NCI-H510A (cell line): ENCODE data around the gene KCNQ1.

Experiments used
- DNase-seq: peaks from one replicate; lab custom pipeline; 2025; lab: John Stamatoyannopoulos, UW

Gene KCNQ1

GRCh38 chr11:2510626-2511402 is 66.0 kb downstream of the KCNQ1 start:
- DNase-seq: no peak

- no peak for DNase-seq
Measured at GRCh38 chr11:2511421-2512369, 66.9 kb downstream of the KCNQ1 start.

- no peak for DNase-seq
Measured at GRCh38 chr11:2512431-2513407, 67.9 kb downstream of the KCNQ1 start.

- DNase-seq: no peak
Measured at GRCh38 chr11:2513441-2513840, 68.6 kb downstream of the KCNQ1 start.

GRCh38 chr11:2515401-2516275 is 70.8 kb downstream of the KCNQ1 start:
- DNase-seq: no peak

GRCh38 chr11:2516276-2517015 is 71.6 kb downstream of the KCNQ1 start:
- no peak for DNase-seq

GRCh38 chr11:2517016-2517385 is 72.2 kb downstream of the KCNQ1 start:
- DNase-seq: no peak

GRCh38 chr11:2517386-2518064 is 72.7 kb downstream of the KCNQ1 start:
- no peak for DNase-seq

GRCh38 chr11:2518111-2518982 is 73.5 kb downstream of the KCNQ1 start:
- no peak for DNase-seq

- no peak for DNase-seq
Measured at GRCh38 chr11:2518983-2519340, 74.2 kb downstream of the KCNQ1 start.

GRCh38 chr11:2519517-2519861 is 74.7 kb downstream of the KCNQ1 start:
- no peak for DNase-seq

- no peak for DNase-seq
Measured at GRCh38 chr11:2519862-2520735, 75.3 kb downstream of the KCNQ1 start.

GRCh38 chr11:2520736-2521035 is 75.9 kb downstream of the KCNQ1 start:
- DNase-seq: no peak

GRCh38 chr11:2521081-2521732 is 76.4 kb downstream of the KCNQ1 start:
- no peak for DNase-seq

- no peak for DNase-seq
Measured at GRCh38 chr11:2521733-2522630, 77.2 kb downstream of the KCNQ1 start.

- no peak for DNase-seq
Measured at GRCh38 chr11:2522631-2523255, 77.9 kb downstream of the KCNQ1 start.
